Measurements from ENCODE around the gene ARHGAP1.

ARHGAP1 gene

DNA sequence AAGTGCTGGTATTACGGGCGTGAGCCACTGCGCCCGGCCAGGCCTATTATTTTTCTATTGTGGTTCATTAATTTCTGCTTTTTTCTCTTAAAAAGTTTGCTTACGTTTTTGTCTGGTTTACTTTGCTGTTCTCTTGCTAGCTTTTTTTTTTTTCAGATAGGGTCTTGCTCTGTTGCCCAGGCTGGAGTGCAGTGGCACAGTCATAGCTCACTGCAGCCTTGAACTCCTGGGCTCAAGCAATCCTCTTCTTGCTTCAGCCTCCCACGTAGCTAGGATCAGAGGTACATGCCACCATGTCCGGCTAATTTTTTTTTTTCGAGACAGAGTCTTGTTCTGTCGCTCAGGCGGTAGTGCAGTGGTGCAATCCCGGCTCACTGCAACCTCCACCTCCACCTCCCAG is 37.3 kb upstream of the ARHGAP1 start:
- peaks cover 19% of the 10 kb centered on the region for H3K36me3 ChIP-seq (ENCODE audit: low read depth)
- H3K27ac ChIP-seq (ENCODE audit: poor library complexity, severe bottlenecking), result no peak overlapping the region
- no peaks in the 10 kb centered on the region for H3K27me3 ChIP-seq (ENCODE audit: insufficient read depth, poor library complexity, severe bottlenecking)
- DNase-seq (ENCODE audit: low spot score), result no peak
- H3K4me3 ChIP-seq (ENCODE audit: severe bottlenecking), result no peak overlapping the region
- no peak for ATAC-seq (ENCODE audit: low read depth)
- TF ChIP-seq, protein P1, sequence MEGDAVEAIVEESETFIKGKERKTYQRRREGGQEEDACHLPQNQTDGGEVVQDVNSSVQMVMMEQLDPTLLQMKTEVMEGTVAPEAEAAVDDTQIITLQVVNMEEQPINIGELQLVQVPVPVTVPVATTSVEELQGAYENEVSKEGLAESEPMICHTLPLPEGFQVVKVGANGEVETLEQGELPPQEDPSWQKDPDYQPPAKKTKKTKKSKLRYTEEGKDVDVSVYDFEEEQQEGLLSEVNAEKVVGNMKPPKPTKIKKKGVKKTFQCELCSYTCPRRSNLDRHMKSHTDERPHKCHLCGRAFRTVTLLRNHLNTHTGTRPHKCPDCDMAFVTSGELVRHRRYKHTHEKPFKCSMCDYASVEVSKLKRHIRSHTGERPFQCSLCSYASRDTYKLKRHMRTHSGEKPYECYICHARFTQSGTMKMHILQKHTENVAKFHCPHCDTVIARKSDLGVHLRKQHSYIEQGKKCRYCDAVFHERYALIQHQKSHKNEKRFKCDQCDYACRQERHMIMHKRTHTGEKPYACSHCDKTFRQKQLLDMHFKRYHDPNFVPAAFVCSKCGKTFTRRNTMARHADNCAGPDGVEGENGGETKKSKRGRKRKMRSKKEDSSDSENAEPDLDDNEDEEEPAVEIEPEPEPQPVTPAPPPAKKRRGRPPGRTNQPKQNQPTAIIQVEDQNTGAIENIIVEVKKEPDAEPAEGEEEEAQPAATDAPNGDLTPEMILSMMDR (IDR thresholded peaks at IDR 0.05; ENCODE audit: poor library complexity, severe bottlenecking), result no peak
- H3K9me3 ChIP-seq (ENCODE audit: severe bottlenecking), result no peaks in the 10 kb centered on the region
- no peaks in the 10 kb centered on the region for H3K4me1 ChIP-seq (ENCODE audit: insufficient read depth, poor library complexity, severe bottlenecking)

DNA sequence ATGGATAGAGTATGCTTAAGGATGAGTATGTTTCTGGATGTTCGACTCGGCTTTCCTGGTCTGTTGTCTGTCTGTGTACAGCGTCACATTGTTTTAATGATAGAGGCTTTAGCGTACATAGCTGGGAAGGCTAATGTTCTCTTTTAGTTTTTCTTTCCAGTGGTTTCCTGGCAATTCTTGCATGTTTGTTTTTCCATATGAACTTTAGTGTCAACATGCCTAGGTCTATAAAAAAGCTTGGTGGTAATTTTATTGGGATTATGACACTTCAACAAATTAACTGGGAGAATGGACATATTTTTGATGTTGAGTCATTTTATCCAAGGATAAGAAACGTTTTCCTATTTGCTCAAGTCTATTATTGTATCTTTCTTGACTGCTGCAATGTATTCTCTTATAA is 36.2 kb upstream of the ARHGAP1 start:
- DNase-seq (ENCODE audit: low spot score) (no peak), ATAC-seq (ENCODE audit: low read depth) (no peak)
- H3K9me3 ChIP-seq (ENCODE audit: severe bottlenecking), result no peaks in the 10 kb centered on the region
- H3K27ac ChIP-seq (ENCODE audit: poor library complexity, severe bottlenecking), result no peak overlapping the region
- no peaks in the 10 kb centered on the region for H3K4me1 ChIP-seq (ENCODE audit: insufficient read depth, poor library complexity, severe bottlenecking)
- peaks cover 11% of the 10 kb centered on the region for H3K36me3 ChIP-seq (ENCODE audit: low read depth)
- no peak overlapping the region for H3K4me3 ChIP-seq (ENCODE audit: severe bottlenecking)
- no peaks in the 10 kb centered on the region for H3K27me3 ChIP-seq (ENCODE audit: insufficient read depth, poor library complexity, severe bottlenecking)
- TF ChIP-seq, protein P1 (IDR thresholded peaks at IDR 0.05; ENCODE audit: poor library complexity, severe bottlenecking), result no peak

DNA sequence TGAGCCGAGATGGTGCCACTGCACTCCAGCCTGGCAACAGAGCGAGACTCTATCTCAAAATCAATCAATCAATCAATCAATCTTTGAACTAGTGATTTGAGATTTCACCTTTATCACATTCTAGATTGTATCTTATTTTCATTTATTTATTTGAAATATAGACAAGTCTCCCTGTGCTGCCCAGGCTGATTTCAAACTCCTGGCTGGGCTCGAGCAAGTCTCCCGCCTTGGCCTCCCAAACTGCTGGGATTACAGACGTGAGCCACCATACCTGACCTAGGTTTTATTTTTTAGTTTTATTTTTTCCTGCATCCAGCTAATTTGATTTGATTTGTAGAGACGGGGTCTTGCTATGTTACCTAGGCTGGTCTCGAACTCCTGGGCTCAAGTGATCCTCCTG is 35.7 kb upstream of the ARHGAP1 start:
- H3K36me3 ChIP-seq (ENCODE audit: low read depth), result peaks cover 6% of the 10 kb centered on the region
- TF ChIP-seq, protein P1 (IDR thresholded peaks at IDR 0.05; ENCODE audit: poor library complexity, severe bottlenecking), result no peak
- H3K4me3 ChIP-seq (ENCODE audit: severe bottlenecking), result no peak overlapping the region
- ATAC-seq (ENCODE audit: low read depth) (no peak), DNase-seq (ENCODE audit: low spot score) (no peak)
- H3K27me3 ChIP-seq (ENCODE audit: insufficient read depth, poor library complexity, severe bottlenecking), result no peaks in the 10 kb centered on the region
- H3K4me1 ChIP-seq (ENCODE audit: insufficient read depth, poor library complexity, severe bottlenecking), result no peaks in the 10 kb centered on the region
- H3K27ac ChIP-seq (ENCODE audit: poor library complexity, severe bottlenecking), result no peak overlapping the region
- H3K9me3 ChIP-seq (ENCODE audit: severe bottlenecking), result no peaks in the 10 kb centered on the region

DNA sequence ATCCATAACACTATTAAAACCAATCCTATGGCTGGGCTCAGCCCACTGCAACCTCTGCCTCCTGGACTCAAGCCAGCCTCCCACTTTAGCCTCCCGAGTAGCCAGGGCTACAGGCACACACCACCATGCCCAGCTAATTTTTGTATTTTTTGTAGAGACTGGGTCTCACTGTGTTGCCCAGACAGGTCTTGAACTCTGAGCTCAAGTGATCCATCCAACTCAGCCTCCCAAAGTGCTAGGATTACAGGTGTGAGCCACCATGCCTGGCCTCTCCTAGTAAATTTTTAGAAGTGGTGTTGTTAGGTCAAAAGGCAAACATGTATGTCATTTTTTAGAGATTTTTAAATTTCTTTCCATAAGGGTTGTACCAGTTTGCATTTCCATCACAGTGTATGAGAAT is 32.8 kb upstream of the ARHGAP1 start:
- Histone ChIP-seq H3K36me3 (ENCODE audit: low read depth) (no peaks in the 10 kb centered on the region), H3K27ac (ENCODE audit: poor library complexity, severe bottlenecking) (no peak overlapping the region), H3K4me3 (ENCODE audit: severe bottlenecking) (no peak overlapping the region), H3K4me1 (ENCODE audit: insufficient read depth, poor library complexity, severe bottlenecking) (no peaks in the 10 kb centered on the region), H3K27me3 (ENCODE audit: insufficient read depth, poor library complexity, severe bottlenecking) (no peaks in the 10 kb centered on the region), H3K9me3 (ENCODE audit: severe bottlenecking) (no peaks in the 10 kb centered on the region)
- no peak for DNase-seq (ENCODE audit: low spot score)
- no peak for ATAC-seq (ENCODE audit: low read depth)
- TF ChIP-seq, protein P1 (IDR thresholded peaks at IDR 0.05; ENCODE audit: poor library complexity, severe bottlenecking), result no peak

DNA sequence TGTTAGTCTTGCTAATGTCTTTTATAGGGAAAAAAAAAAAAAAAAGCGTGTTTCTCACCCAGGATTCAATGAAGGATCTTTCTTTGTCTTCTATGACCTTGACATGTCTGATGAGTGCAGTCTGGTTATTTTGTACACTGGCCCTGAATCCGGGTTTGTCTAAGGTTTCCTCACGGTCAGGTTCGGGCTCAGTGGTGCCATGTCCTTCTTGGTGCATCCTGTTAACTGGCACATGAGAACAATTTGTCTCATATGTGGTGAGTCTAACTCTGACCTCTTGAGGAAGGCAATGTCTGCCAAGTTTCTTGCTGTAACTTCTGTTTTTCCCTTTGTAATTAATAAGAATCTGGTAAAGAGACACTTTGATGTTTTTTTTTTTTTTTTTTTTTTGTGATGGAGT is 31.1 kb upstream of the ARHGAP1 start:
- no peak overlapping the region for H3K27ac ChIP-seq (ENCODE audit: poor library complexity, severe bottlenecking)
- H3K27me3 ChIP-seq (ENCODE audit: insufficient read depth, poor library complexity, severe bottlenecking), result no peaks in the 10 kb centered on the region
- TF ChIP-seq, protein P1 (IDR thresholded peaks at IDR 0.05; ENCODE audit: poor library complexity, severe bottlenecking), result no peak
- ATAC-seq (ENCODE audit: low read depth) (no peak), DNase-seq (ENCODE audit: low spot score) (no peak)
- H3K4me1 ChIP-seq (ENCODE audit: insufficient read depth, poor library complexity, severe bottlenecking), result no peaks in the 10 kb centered on the region
- H3K4me3 ChIP-seq (ENCODE audit: severe bottlenecking), result no peak overlapping the region
- no peaks in the 10 kb centered on the region for H3K9me3 ChIP-seq (ENCODE audit: severe bottlenecking)
- H3K36me3 ChIP-seq (ENCODE audit: low read depth), result no peaks in the 10 kb centered on the region
